GM12878 (cell line): ENCODE measurements around the gene IBA57. TPM values are rescaled to one million over a fixed set of nuclear protein-coding genes. Genes with fewer than 3 reads are reported as not detected.

Experiments
- ATAC-seq: fragments of 200-7000 bp; cut with Tn5 transposase; 3 replicates; pipeline ENCODE4 v1.9.1; 2020; ENCODE audit warnings: mild to moderate bottlenecking, moderate library complexity
- BruUV-seq: library from RNA; stranded (reverse); fragments of 400-500 nt; replicated peaks from 2 replicates; lab custom pipeline; 2021; lab: Mats Ljungman, UMichigan
- CTCF ChIA-PET: fragments of 300-600 bp; sonication (Branson Sonifier 250); formaldehyde crosslinking; extraction: SDS; loops from one replicate; lab custom pipeline; 2021; ENCODE audit warnings: inconsistent platforms; lab: Yijun Ruan, JAX
- POLR2A ChIA-PET: fragments of 350-600 bp; formaldehyde crosslinking; extraction: SDS; loops from one replicate; lab custom pipeline; 2021; ENCODE audit warnings: inconsistent platforms; lab: Charles Lee
- RAD21 ChIA-PET: fragments of 300-600 bp; sonication (Branson Sonifier 250); formaldehyde crosslinking; loops from one replicate; lab custom pipeline; 2023; ENCODE audit warnings: antibody characterized with exemption; ENCODE audit not compliant: unreplicated experiment; lab: Charles Lee
- SMC1A ChIA-PET: fragments of 300-600 bp; sonication (Branson Sonifier 250); formaldehyde crosslinking; loops from one replicate; lab custom pipeline; 2023; ENCODE audit not compliant: unreplicated experiment, uncharacterized antibody; lab: Charles Lee
- DNase-seq: peaks from one replicate; pipeline ENCODE4 v3.0.0-alpha.2; 2011; ENCODE audit warnings: low read depth, low spot score
- FAIRE-seq: peaks from 3 replicates; lab custom pipeline; 2011; peaks lifted over from hg19 to GRCh38; lab: Jason Lieb, UNC
- H2AFZ ChIP-seq: 2 replicates; pipeline ENCODE4 v1.6.0; 2011; ENCODE audit warnings: low read depth, low read length, control low read depth; ENCODE audit not compliant: control insufficient read depth
- H3K27ac ChIP-seq: 2 replicates; pipeline ENCODE4 v1.5.1; 2011; ENCODE audit warnings: control low read depth; ENCODE audit not compliant: control insufficient read depth, insufficient read depth
- H3K27me3 ChIP-seq, 2 experiments: replicated peaks in 1 of 2; 2 replicates each; pipeline versions ENCODE4 v1.6.0 to v1.6.1; 2011; ENCODE audit warnings: low read length in 1 of 2; ENCODE audit not compliant: control insufficient read depth in 2 of 2, insufficient read depth in 2 of 2
- H3K36me3 ChIP-seq, 2 experiments: 2 replicates each; pipeline ENCODE4 v1.5.1; 2011; ENCODE audit warnings: low read length in 1 of 2; ENCODE audit not compliant: control insufficient read depth in 2 of 2, insufficient read depth in 2 of 2
- H3K4me1 ChIP-seq: 2 replicates; pipeline ENCODE4 v1.6.1; 2011; ENCODE audit warnings: mild to moderate bottlenecking, low read length, moderate library complexity, mixed read lengths; ENCODE audit not compliant: control insufficient read depth, insufficient read depth
- H3K4me2 ChIP-seq: 2 replicates; pipeline ENCODE4 v1.6.0; 2011; ENCODE audit warnings: control low read depth; ENCODE audit not compliant: control insufficient read depth, insufficient read depth
- H3K4me3 ChIP-seq: fragments of 200-600 bp; sonication (generic); 2 replicates; pipeline ENCODE4 v1.5.1; 2016
- H3K79me2 ChIP-seq: 2 replicates; pipeline ENCODE4 v1.6.0; 2011; ENCODE audit warnings: low read length; ENCODE audit not compliant: control insufficient read depth, insufficient read depth
- H3K9ac ChIP-seq: 2 replicates; pipeline ENCODE4 v1.8.0; 2011; ENCODE audit warnings: low read length, control low read depth, mixed read lengths; ENCODE audit not compliant: control insufficient read depth, insufficient read depth
- H3K9me3 ChIP-seq: replicated peaks from 3 replicates; pipeline ENCODE4 v1.5.1; 2011; ENCODE audit warnings: mild to moderate bottlenecking, low read length; ENCODE audit not compliant: control insufficient read depth, insufficient read depth
- H4K20me1 ChIP-seq: 2 replicates; pipeline ENCODE4 v1.6.0; 2011; ENCODE audit not compliant: control insufficient read depth, insufficient read depth
- CTCF ChIP-seq, 3 experiments: IDR thresholded peaks in 2 of 3; conservative IDR thresholded peaks in 1 of 3; 2 replicates each; pipeline ENCODE4 v1.5.1; 2011; ENCODE audit warnings: low read depth in 3 of 3, low read length in 3 of 3, mild to moderate bottlenecking in 3 of 3, control low read depth in 2 of 3, moderate library complexity in 2 of 3, inconsistent platforms in 1 of 3, mixed read lengths in 1 of 3; ENCODE audit not compliant: control insufficient read depth in 2 of 3, insufficient read depth in 1 of 3; ENCODE audit errors: extremely low read depth in 1 of 3
- E2F8 ChIP-seq: fragments of 450-650 bp; IDR thresholded peaks from 2 replicates; pipeline ENCODE4 v1.6.1; 2018; ENCODE audit warnings: mild to moderate bottlenecking, low read depth, moderate library complexity; ENCODE audit not compliant: partially characterized antibody
- ETV6 ChIP-seq, 2 experiments: fragments of 450-650 bp in 1 of 2; IDR thresholded peaks in 1 of 2; conservative IDR thresholded peaks in 1 of 2; 2 replicates each; pipeline ENCODE4 v1.6.1; 2014; ENCODE audit warnings: antibody characterized with exemption in 1 of 2, borderline replicate concordance in 1 of 2, low read depth in 1 of 2, mild to moderate bottlenecking in 1 of 2, moderate library complexity in 1 of 2
- HDGF ChIP-seq: fragments of 450-650 bp; IDR thresholded peaks from 2 replicates; pipeline ENCODE4 v1.6.1; 2016; ENCODE audit warnings: antibody characterized with exemption
- IRF5 ChIP-seq: fragments of 450-650 bp; IDR thresholded peaks from 2 replicates; pipeline ENCODE4 v1.6.1; 2017; ENCODE audit warnings: borderline replicate concordance
- SIN3A ChIP-seq: IDR thresholded peaks from 2 replicates; pipeline ENCODE4 v1.6.1; 2012; ENCODE audit warnings: low read depth, low read length, improper control_type of control experiment
- ZNF592 ChIP-seq: fragments of 450-650 bp; IDR thresholded peaks from 2 replicates; pipeline ENCODE4 v1.6.1; 2017; ENCODE audit warnings: mild to moderate bottlenecking, moderate library complexity
- WGBS: methylation state at CpG from one replicate; pipeline ENCODE4 v1.1.6; 2016; ENCODE audit warnings: low lambda C conversion rate; ENCODE audit not compliant: insufficient replicate concordance, insufficient coverage; ENCODE audit errors: missing lambda C conversion rate; 5-methylcytosine and 5-hydroxymethylcytosine counted together
- in situ Hi-C: fragments of 300-500 bp; cut with MboI; formaldehyde crosslinking; loops from 9 replicates; pipeline ENCODE4 v1.14.3; 2018; ENCODE audit warnings: mixed read lengths
- intact Hi-C: fragments of 100-400 bp; cut with micrococcal nuclease; formaldehyde crosslinking; loops from one replicate; pipeline ENCODE4 v1.14.2; 2022; ENCODE audit not compliant: unreplicated experiment
- polyA plus RNA-seq, 11 experiments: library from polyadenylated mRNA; depleted of rRNA in 4 of 11; unstranded in 6 of 11; stranded (reverse) in 5 of 11; fragments of >200 nt; fragmentation: Nextera tagmentation in 4 of 11; fragmentation: Illumina TruSeq in 1 of 11; extraction: Ambion mirVana in 4 of 11; extraction: Trizol in 1 of 11; gene quantifications; 1 replicate in 1 of 11; 2 replicates in 10 of 11; pipeline versions ENCODE4 v1.2.1 to v1.2.3, GENCODE V29; 2011 to 2016; ENCODE audit warnings: inconsistent platforms in 2 of 11, missing spikeins in 2 of 11, low read depth in 1 of 11
- total RNA-seq, 4 experiments: library from RNA; depleted of rRNA in 3 of 4; stranded (reverse); fragments of >200 nt in 3 of 4; fragmentation: Illumina TruSeq in 1 of 4; extraction: Trizol in 1 of 4; gene quantifications; 2 replicates each; pipeline versions ENCODE4 v1.2.1 to v1.2.3, GENCODE V29; 2013 to 2021

IBA57 gene
- total and polyA plus RNA-seq, 10 of the 15 experiments (the other 5 are each of a cell fraction or from before 2014, with no cell fraction given): 0.51 to 8.6 (median 3.7) TPM

- Histone ChIP-seq H3K4me2 (peak overlapping the region; percentile 34; the same call in 1 of the 2 replicates), H3K4me1 (peaks cover 12% of the 10 kb centered on the region), H3K36me3 (peaks cover 8 to 13% of the 10 kb centered on the region in 2 experiments; a peak in 3 of 4 replicates), H3K79me2 (peaks cover 56% of the 10 kb centered on the region), H3K9me3 (no peaks in the 10 kb centered on the region), H3K27me3 (no peaks in the 10 kb centered on the region), H3K4me3 (no peak overlapping the region), H4K20me1 (peaks cover 6% of the 10 kb centered on the region; the same call in 1 of the 2 replicates), H3K9ac (no peak overlapping the region), H3K27ac (no peak overlapping the region), H2AFZ (no peak overlapping the region)
- BruUV-seq: TSS peak; percentile 19
- ChIA-PET CTCF (interaction anchor here (0.6 to 2.4 kb wide), 4 partner anchors 13 to 401 kb away, joined by 3 to 18 read pairs (median 6); partner anchors contain the start of gene IBA57), RAD21 (no interaction called here), POLR2A (interaction anchor here (0.5 to 1.0 kb wide), 2 partner anchors 9 to 21 kb away, joined by 3 read pairs; partner anchors contain the start of gene IBA57), SMC1A (interaction anchor here (1.0 kb wide), 1 partner anchor 335 kb away, joined by 3 read pairs; no protein-coding TSS in a partner anchor)
- WGBS: 91% methylated on average over 12 of the region's 12 CpGs
- intact Hi-C loops (no loop called here), in situ Hi-C loops (no loop called here)
- ATAC-seq (no peak), DNase-seq (no peak), FAIRE-seq (no peak)
- TF ChIP-seq IRF5 (no peak), ZNF592 (no peak), ETV6 (conservative IDR thresholded peaks at IDR 0.05 in 1 of 2, IDR thresholded peaks at IDR 0.05 in 1 of 2; ENCODE audit: borderline replicate concordance in 1 of 2, low read depth in 1 of 2) (no peak), CTCF (IDR thresholded peaks at IDR 0.05 in 2 of 3, conservative IDR thresholded peaks at IDR 0.05 in 1 of 3; ENCODE audit: control insufficient read depth in 2 of 3, extremely low read depth in 1 of 3, insufficient read depth in 1 of 3, low read depth in 3 of 3, low read length in 3 of 3) (no peak), E2F8 (no peak), SIN3A (no peak), HDGF (0 out of 2 replicates have a peak, but pooled peaks have one; percentile 27)
These were observed 22.0 kb upstream of the IBA57 start for GRCh38 chr1:228143480-228144192.
